Measurements from ENCODE around the gene UBD. TPM values are rescaled to one million over a fixed set of nuclear protein-coding genes. Genes with fewer than 3 reads are reported as not detected.

Gene UBD
- total and polyA plus RNA-seq, 2 of the 13 experiments (the other 11 are each of a cell fraction or from before 2014, with no cell fraction given): 13.9 to 172 TPM

DNA sequence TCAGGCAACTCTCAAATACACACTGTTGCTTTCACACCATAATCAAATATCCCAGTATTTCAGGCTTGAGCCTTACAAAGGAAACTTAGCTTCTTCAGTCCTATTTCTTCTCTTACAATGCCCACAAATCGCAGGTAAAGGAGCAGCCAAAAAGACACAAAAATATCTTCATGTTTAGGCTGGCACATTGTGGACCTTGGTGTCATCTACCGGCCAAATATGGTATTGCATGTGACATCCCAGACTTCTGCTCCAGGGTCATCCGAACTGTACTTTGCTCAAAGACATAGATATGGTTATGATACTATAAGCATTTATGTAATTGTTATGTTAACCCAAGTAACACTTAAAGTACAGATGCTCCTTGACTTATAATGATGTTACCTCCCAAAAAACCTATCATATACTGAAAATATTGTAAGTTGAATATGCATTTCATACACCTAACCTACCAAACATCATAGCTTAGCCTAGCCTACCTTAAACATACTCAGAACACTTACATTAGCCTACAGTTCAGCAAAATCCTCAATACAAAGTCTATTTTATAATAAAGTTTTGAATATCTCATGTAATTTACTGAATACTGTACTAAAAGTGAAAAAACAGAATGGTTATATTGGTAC is 30.0 kb upstream of the UBD start (continued):
- TF ChIP-seq HNF4A (CRISPR knock-in tag; IDR thresholded peaks at IDR 0.05) (no peak), HDAC6 (IDR thresholded peaks at IDR 0.05; ENCODE audit: low read depth, low read length) (no peak), FIP1L1 (IDR thresholded peaks at IDR 0.05; ENCODE audit: borderline replicate concordance, insufficient read depth, low read depth, low read length) (no peak), MIER3 (CRISPR knock-in tag; IDR thresholded peaks at IDR 0.05; ENCODE audit: borderline replicate concordance) (no peak), NFATC3 (CRISPR knock-in tag; IDR thresholded peaks at IDR 0.05) (no peak), ZBTB8A (CRISPR knock-in tag; IDR thresholded peaks at IDR 0.05; ENCODE audit: borderline replicate concordance, low read depth) (no peak), GZF1 (CRISPR knock-in tag; IDR thresholded peaks at IDR 0.05) (no peak), KLF16 (CRISPR knock-in tag; IDR thresholded peaks at IDR 0.05) (peak in 1 of 2 experiments; percentile 45; a peak in 1 of 4 replicates), ZNF660 (CRISPR knock-in tag; IDR thresholded peaks at IDR 0.05; ENCODE audit: borderline replicate concordance, low read depth) (no peak), KDM1A (CRISPR knock-in tag; IDR thresholded peaks at IDR 0.05) (no peak), MLLT10 (CRISPR knock-in tag; IDR thresholded peaks at IDR 0.05) (no peak), HOXA5 (CRISPR knock-in tag; IDR thresholded peaks at IDR 0.05) (no peak), ZNF253 (CRISPR knock-in tag; IDR thresholded peaks at IDR 0.05; ENCODE audit: borderline replicate concordance) (no peak), RXRA (CRISPR knock-in tag; IDR thresholded peaks at IDR 0.05) (no peak), NFE2L1 (CRISPR knock-in tag; IDR thresholded peaks at IDR 0.05; ENCODE audit: borderline replicate concordance) (no peak), ZNF549 (CRISPR knock-in tag; IDR thresholded peaks at IDR 0.05) (no peak), GTF2F1 (IDR thresholded peaks at IDR 0.05; ENCODE audit: low read length) (no peak), IKZF1 (IDR thresholded peaks at IDR 0.05) (no peak), TAF1 (CRISPR knock-in tag; IDR thresholded peaks at IDR 0.05) (no peak), ZNF546 (CRISPR knock-in tag; conservative IDR thresholded peaks at IDR 0.05) (no peak), BRCA1 (CRISPR knock-in tag; IDR thresholded peaks at IDR 0.05) (no peak), ZNF615 (CRISPR knock-in tag; IDR thresholded peaks at IDR 0.05; ENCODE audit: borderline replicate concordance) (no peak), LCORL (IDR thresholded peaks at IDR 0.05) (no peak), LCORL (CRISPR knock-in tag; IDR thresholded peaks at IDR 0.05) (0 out of 2 replicates have a peak, but pooled peaks have one; percentile 23)
- TF ChIP-seq, protein P1, sequence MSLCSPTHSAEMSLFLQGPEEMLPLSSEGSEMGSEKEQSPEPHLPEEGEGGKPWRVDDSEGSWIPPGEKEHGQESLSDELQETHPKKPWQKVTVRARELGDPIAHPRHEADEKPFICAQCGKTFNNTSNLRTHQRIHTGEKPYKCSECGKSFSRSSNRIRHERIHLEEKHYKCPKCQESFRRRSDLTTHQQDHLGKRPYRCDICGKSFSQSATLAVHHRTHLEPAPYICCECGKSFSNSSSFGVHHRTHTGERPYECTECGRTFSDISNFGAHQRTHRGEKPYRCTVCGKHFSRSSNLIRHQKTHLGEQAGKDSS (CRISPR knock-in tag; IDR thresholded peaks at IDR 0.05; ENCODE audit: borderline replicate concordance, low read depth): no peak
- TF ChIP-seq, protein P2, sequence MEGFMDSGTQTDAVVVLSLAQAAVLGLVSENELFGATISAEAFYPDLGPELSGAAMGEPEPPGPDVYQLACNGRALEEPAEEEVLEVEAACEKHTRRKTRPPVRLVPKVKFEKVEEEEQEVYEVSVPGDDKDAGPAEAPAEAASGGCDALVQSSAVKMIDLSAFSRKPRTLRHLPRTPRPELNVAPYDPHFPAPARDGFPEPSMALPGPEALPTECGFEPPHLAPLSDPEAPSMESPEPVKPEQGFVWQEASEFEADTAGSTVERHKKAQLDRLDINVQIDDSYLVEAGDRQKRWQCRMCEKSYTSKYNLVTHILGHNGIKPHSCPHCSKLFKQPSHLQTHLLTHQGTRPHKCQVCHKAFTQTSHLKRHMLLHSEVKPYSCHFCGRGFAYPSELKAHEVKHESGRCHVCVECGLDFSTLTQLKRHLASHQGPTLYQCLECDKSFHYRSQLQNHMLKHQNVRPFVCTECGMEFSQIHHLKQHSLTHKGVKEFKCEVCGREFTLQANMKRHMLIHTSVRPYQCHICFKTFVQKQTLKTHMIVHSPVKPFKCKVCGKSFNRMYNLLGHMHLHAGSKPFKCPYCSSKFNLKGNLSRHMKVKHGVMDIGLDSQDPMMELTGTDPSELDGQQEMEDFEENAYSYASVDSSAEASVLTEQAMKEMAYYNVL (CRISPR knock-in tag; IDR thresholded peaks at IDR 0.05; ENCODE audit: borderline replicate concordance): no peak
- TF ChIP-seq, protein P3, sequence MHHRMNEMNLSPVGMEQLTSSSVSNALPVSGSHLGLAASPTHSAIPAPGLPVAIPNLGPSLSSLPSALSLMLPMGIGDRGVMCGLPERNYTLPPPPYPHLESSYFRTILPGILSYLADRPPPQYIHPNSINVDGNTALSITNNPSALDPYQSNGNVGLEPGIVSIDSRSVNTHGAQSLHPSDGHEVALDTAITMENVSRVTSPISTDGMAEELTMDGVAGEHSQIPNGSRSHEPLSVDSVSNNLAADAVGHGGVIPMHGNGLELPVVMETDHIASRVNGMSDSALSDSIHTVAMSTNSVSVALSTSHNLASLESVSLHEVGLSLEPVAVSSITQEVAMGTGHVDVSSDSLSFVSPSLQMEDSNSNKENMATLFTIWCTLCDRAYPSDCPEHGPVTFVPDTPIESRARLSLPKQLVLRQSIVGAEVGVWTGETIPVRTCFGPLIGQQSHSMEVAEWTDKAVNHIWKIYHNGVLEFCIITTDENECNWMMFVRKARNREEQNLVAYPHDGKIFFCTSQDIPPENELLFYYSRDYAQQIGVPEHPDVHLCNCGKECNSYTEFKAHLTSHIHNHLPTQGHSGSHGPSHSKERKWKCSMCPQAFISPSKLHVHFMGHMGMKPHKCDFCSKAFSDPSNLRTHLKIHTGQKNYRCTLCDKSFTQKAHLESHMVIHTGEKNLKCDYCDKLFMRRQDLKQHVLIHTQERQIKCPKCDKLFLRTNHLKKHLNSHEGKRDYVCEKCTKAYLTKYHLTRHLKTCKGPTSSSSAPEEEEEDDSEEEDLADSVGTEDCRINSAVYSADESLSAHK (CRISPR knock-in tag; IDR thresholded peaks at IDR 0.05; ENCODE audit: borderline replicate concordance): no peak
- TF ChIP-seq, protein P4, sequence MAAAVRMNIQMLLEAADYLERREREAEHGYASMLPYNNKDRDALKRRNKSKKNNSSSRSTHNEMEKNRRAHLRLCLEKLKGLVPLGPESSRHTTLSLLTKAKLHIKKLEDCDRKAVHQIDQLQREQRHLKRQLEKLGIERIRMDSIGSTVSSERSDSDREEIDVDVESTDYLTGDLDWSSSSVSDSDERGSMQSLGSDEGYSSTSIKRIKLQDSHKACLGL (CRISPR knock-in tag; IDR thresholded peaks at IDR 0.05): no peak

Measured in HepG2 (cell line).